HFFc6 (cell line): Measurements from ENCODE around the gene EID2. TPM values are rescaled to one million over a fixed set of nuclear protein-coding genes. Genes with fewer than 3 reads are reported as not detected.

Experiments
- DNase-seq: peaks from one replicate; pipeline ENCODE4 v3.0.0-alpha.2; 2018
- H3K27ac Mint-ChIP-seq: 2 replicates; pipeline ENCODE4 v1.8.0; 2020; ENCODE audit warnings: mild to moderate bottlenecking, mixed read lengths
- H3K27me3 Mint-ChIP-seq: 2 replicates; pipeline ENCODE4 v1.8.0; 2021; ENCODE audit warnings: mild to moderate bottlenecking, moderate library complexity, mixed read lengths; ENCODE audit not compliant: insufficient read depth
- H3K36me3 Mint-ChIP-seq: 2 replicates; pipeline ENCODE4 v1.8.0; 2021; ENCODE audit warnings: low read depth, mixed read lengths
- H3K4me1 Mint-ChIP-seq: 2 replicates; pipeline ENCODE4 v1.8.0; 2020; ENCODE audit warnings: low read depth, mixed read lengths
- H3K4me3 Mint-ChIP-seq: 2 replicates; pipeline ENCODE4 v1.8.0; 2020; ENCODE audit warnings: mild to moderate bottlenecking, moderate library complexity, mixed read lengths
- H3K9me3 Mint-ChIP-seq: 2 replicates; pipeline ENCODE4 v1.8.0; 2020; ENCODE audit warnings: mild to moderate bottlenecking, mixed read lengths
- CTCF ChIP-seq: fragments of 200-600 bp; sonication (generic); IDR thresholded peaks from 2 replicates; pipeline ENCODE4 v1.5.0; 2021; ENCODE audit warnings: antibody characterized with exemption, mild to moderate bottlenecking
- total RNA-seq, 6 experiments: library from RNA; stranded (reverse); fragmentation: NEBNext Ultra II Directional; extraction: Animal tissue kit (Norgen Biotek cat#: 25700); gene quantifications; 2 replicates in 1 of 6; 3 replicates in 5 of 6; pipeline ENCODE4 v1.2.3, GENCODE V29; 2021

Gene EID2
- total RNA-seq, 6 experiments from 2014 or later: 18.4 to 23.4 (median 19.0) TPM

- Mint-ChIP-seq H3K9me3 (no peaks in the 10 kb centered on the region), H3K36me3 (peaks cover 5% of the 10 kb centered on the region; the same call in 1 of the 2 replicates), H3K4me3 (no peak overlapping the region), H3K27ac (no peak overlapping the region), H3K4me1 (peaks cover 11% of the 10 kb centered on the region), H3K27me3 (peaks cover 9% of the 10 kb centered on the region)
- DNase-seq: no peak
- no peak for TF ChIP-seq CTCF
Measured at GRCh38 chr19:39492225-39492624, 47.7 kb downstream of the EID2 start.

- no peaks in the 10 kb centered on the region for H3K9me3 Mint-ChIP-seq
- peaks cover 11% of the 10 kb centered on the region for H3K4me1 Mint-ChIP-seq
- DNase-seq: no peak
- peaks cover 5% of the 10 kb centered on the region for H3K36me3 Mint-ChIP-seq
- no peaks in the 10 kb centered on the region; the same call in 1 of the 2 replicates for H3K27me3 Mint-ChIP-seq
- TF ChIP-seq CTCF: no peak
- H3K27ac Mint-ChIP-seq: no peak overlapping the region
- H3K4me3 Mint-ChIP-seq: no peak overlapping the region
Measured at GRCh38 chr19:39489756-39490155, 50.2 kb downstream of the EID2 start.

Other genes with a start within 250 kb of the EID2 start
- gene IFNL1, start 243.8 kb downstream of the EID2 start, total RNA-seq: not detected
- gene LRFN1, start 219.3 kb downstream of the EID2 start, total RNA-seq: under 1 TPM in 2 of 6 experiments, not detected in 4; 0.07 to 0.14 TPM
- gene GMFG, start 204.1 kb downstream of the EID2 start, total RNA-seq: 1 to 10 TPM in 1 of 6 experiments, under 1 TPM in 5; 0.37 to 1.1 (median 0.77) TPM
- 100 to 1,000 TPM; 107 to 133 (median 124) TPM for gene SAMD4B, start 197.7 kb downstream of the EID2 start, total RNA-seq
- gene PAF1, start 149.1 kb downstream of the EID2 start, total RNA-seq: 10 to 100 TPM; 46.8 to 70.0 (median 60.6) TPM
- 10 to 100 TPM; 38.2 to 48.5 (median 45.2) TPM for gene MED29, start 148.8 kb downstream of the EID2 start, total RNA-seq
- gene ZFP36, start 133.3 kb downstream of the EID2 start, total RNA-seq: 10 to 100 TPM; 30.9 to 81.6 (median 68.5) TPM
- 10 to 100 TPM; 38.3 to 56.0 (median 45.7) TPM for gene PLEKHG2, start 127.5 kb downstream of the EID2 start, total RNA-seq
- 1,000 to 10,000 TPM; 1,647 to 2,008 (median 1,885) TPM for gene RPS16, start 104.2 kb downstream of the EID2 start, total RNA-seq
- gene SUPT5H, start 94.6 kb downstream of the EID2 start, total RNA-seq: 100 to 1,000 TPM; 102 to 129 (median 107) TPM
- gene TIMM50, start 59.3 kb downstream of the EID2 start, total RNA-seq: 100 to 1,000 TPM in 1 of 6 experiments, 10 to 100 TPM in 5; 86.2 to 104 (median 92.5) TPM
- gene DLL3, start 41.2 kb downstream of the EID2 start, total RNA-seq: under 1 TPM in 2 of 6 experiments, not detected in 4; 0.38 to 0.45 TPM
- gene SELENOV, start 25.0 kb downstream of the EID2 start, total RNA-seq: not detected
- 1 to 10 TPM; 2.2 to 3.7 (median 3.3) TPM for gene EID2B, start 7.3 kb downstream of the EID2 start, total RNA-seq
- gene LGALS13, start 62.4 kb upstream of the EID2 start, total RNA-seq: not detected
- gene LGALS16, start 115.8 kb upstream of the EID2 start, total RNA-seq: not detected
- not detected for gene LGALS14, start 164.3 kb upstream of the EID2 start, total RNA-seq
- gene CLC, start 197.9 kb upstream of the EID2 start, total RNA-seq: not detected
- not detected for gene LEUTX, start 238.7 kb upstream of the EID2 start, total RNA-seq